Mucosa of gallbladder (tissue), 1 donor: ENCODE results near the gene MTRFR. TPM values are rescaled to one million over a fixed set of nuclear protein-coding genes. Genes with fewer than 3 reads are reported as not detected.

ENCODE experiments used
- DNase-seq: peaks from one replicate; pipeline ENCODE4 v3.0.0-alpha.2; 2020; ENCODE audit warnings: low spot score
- total RNA-seq: library from RNA; stranded (reverse); gene quantifications from one replicate; pipeline ENCODE4 v1.2.1, GENCODE V29; 2021
- donor health status: DM: no; HTN: no; CAD: no.

The MTRFR gene
- total RNA-seq, 1 donor from 2014 or later, result 14.0 TPM

GRCh38 chr12:123270214-123271000 lies 37.2 kb downstream of the MTRFR start:
- DNase-seq, result no peak

DNA sequence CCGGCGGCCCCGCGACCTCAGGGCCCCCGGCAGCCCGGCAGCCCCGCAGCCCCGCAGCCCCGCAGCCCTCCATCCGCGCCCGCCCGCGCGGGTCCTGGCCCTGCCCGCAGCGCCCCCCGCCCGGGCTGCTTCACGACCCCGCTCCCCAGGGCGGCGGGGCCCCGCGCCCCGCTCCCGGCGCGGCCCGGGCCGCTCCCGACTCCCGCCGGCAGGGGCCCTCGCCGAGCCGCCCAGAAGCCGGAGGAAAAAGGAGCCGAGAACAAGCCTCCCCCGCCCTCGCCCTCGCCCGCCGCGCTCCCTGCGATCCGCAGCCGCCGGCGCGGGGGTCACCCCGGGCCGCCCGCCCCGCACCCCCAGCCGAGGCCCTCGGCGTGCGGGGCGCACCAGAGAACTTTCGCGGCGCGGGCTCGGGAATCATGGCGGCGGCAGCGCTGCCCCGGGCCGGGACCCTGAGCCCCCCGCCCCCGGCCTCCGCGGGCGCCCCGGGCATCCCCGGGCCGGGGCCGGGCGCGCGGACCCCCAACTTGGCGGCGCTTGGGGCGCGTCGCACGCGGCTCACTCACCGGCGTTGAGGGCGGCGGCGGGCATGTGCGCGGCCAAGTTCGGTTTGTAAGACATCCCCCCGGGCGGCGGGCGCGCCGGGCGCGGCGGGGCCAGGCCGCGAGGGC lies 37.9 kb downstream of the MTRFR start:
- peak; percentile 68 for DNase-seq

- DNase-seq, result no peak
These were observed 39.9 kb downstream of the MTRFR start for GRCh38 chr12:123273166-123273565.

- DNase-seq, result no peak
These were observed 44.9 kb downstream of the MTRFR start for GRCh38 chr12:123278101-123278627.

DNA sequence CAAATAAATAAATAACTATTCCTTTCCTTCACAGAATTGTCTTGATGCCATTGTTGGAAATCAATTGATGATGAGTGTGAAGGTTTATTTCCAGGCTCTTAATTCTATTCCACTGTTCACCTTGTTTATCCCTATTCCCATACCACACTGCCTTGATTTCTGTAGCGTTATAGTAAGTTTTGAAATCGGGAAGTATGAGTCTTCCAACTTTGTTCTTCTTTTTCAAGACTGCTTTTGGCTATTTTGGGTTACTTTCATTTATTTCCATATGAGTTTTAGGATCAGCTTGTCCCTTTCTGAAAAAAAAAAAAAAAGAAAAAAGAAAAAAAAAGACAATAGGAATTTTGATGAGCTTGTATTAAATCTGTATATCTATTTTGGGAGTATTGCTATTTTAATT lies 47.7 kb downstream of the MTRFR start:
- DNase-seq, result no peak

DNA sequence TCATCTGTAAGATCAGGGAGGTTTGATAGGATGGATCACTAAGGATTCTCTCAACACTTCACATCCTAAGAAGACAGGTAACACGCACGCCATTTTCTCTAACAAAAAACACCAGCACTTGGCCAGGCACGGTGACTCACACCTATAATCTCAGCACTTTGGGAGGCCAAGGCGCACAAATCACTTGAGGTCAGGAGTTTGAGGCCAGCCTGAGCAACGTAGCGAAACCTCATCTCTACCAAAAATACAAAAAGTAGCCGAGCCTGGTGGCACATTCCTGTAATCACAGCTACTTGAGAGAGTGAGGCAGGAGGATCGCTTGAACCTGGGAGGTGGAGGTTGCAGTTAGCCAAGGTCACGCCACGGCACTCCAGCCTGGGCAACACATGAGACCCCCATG lies 48.9 kb downstream of the MTRFR start:
- DNase-seq, result no peak

DNA sequence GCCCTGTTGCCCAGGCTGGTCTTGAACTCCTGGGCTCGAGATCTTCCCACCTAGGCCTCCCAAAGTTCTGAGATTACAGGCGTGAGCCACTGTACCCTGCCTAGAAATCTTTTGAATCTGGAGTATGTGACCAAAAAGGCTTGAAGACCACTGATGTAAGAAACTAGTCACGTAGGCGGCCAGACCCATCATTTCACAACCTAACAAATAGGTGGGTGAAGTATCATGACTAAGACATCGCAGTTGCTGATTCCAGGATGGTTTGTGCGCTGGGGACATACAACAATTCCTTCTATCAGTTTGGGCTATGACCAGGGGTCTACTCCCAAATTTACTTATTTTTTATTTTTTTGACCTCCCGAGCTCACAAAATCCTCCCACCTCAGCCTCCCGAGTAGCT lies 50.2 kb downstream of the MTRFR start:
- no peak for DNase-seq

DNA sequence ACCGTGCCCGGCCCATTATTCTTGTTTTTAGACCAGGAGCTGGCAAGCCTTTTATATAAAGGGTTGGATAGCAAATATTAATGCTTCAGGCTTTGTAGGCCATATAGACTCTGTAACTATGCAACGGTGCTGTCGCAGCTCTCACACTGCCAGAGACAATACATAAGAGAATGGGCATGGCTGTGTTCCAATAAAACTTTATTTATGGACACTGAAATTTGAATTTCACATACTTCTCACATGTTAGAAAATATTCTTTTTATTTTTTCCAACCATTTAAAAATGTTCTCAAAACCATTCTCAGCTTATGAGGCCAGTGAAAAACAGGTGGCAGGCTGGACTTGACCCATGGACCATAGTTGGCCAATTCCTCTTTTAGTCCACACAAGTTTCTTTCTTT lies 51.4 kb downstream of the MTRFR start:
- DNase-seq, result no peak

DNA sequence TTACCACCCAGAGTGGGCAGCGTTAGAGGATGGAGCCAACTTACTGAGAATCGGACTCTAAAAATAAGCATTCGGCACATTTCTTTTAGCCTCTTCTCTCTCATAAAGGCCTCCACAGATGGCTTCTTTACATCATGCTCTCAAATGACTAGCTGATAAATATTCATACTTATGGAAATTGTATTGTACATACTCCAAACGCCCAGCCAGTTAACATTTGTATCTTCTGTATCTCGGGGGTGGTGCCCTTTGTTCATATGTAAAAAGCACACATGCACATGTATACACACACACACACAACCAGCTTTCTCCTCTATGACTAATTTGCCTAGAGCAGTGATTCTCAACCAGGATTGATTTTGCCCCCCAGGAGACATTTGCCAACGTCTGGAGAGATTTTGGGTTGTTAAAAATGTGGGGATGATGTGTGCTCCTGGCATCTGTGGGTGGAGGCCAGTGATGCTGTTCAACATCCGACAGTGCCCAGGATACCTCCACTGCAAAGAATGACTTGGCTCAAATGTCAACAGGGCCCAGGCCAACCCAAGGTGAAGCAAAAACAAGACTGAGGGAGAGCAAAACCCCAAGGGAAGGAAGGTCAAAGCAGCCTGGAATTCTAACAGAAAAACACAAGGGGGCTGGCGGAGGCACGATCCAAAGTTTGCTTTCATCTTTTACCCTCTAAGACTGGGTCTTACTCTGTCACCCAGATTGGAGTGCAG lies 53.6 kb downstream of the MTRFR start:
- DNase-seq, result no peak

GRCh38 chr12:123288751-123289346 lies 55.6 kb downstream of the MTRFR start:
- DNase-seq, result no peak

DNA sequence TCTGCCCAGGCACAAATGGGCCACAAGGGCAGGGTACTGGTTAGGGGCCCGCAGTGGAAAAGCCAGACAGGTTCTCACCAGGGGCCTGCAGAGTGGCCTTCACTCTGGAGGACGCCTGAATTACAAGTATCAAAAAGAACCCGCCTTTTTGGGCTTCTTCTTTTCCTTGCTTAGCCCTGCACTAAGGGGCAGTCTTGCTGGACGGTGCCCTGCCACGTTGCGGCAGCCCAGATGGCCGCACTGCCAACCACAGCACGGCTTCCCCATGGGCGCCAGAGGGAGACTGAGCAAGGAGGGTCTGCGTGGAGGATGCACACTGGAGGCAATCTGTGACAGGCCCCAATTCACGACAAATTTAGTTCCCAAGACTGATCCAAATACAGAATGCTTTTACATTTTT lies 56.7 kb downstream of the MTRFR start:
- DNase-seq, result no peak

- no peak for DNase-seq
These were observed 60.0 kb downstream of the MTRFR start for GRCh38 chr12:123293178-123293760.

GRCh38 chr12:123305136-123305535 lies 71.9 kb downstream of the MTRFR start:
- no peak for DNase-seq

DNA sequence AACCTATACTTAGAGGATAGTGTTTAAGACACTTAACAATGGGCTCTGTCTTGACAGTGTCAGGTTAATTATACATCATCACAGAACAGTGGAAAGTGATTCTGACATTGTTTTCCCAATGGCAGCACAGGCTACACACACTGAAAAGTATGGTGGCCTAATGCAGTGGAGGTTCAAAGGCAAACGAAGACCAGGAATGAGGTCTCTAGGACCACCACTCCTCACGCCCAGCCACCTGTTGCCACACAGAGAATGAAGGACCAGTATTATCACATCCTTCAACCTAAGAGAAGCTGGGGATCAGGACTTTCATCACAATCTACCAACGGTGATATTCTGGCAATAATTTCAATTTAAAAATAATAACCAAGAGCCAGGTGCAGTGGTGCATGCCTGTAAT lies 73.0 kb downstream of the MTRFR start:
- no peak for DNase-seq

Other genes with a start within 250 kb of the MTRFR start
- 12.8 TPM for gene PITPNM2, start 82.3 kb upstream of the MTRFR start, total RNA-seq
- 14.5 TPM for gene MPHOSPH9, start 295 bp upstream of the MTRFR start, total RNA-seq
- 92.0 TPM for gene CDK2AP1, start 38.4 kb downstream of the MTRFR start, total RNA-seq
- 29.7 TPM for gene SBNO1, start 131.4 kb downstream of the MTRFR start, total RNA-seq
- gene KMT5A, start 150.7 kb downstream of the MTRFR start, total RNA-seq, result 39.7 TPM
- 6.2 TPM for gene RILPL2, start 203.2 kb downstream of the MTRFR start, total RNA-seq
- 22.0 TPM for gene SNRNP35, start 224.7 kb downstream of the MTRFR start, total RNA-seq